ENCODE measurements around the gene USP22. TPM values are rescaled to one million over a fixed set of nuclear protein-coding genes. Genes with fewer than 3 reads are reported as not detected.

Gene USP22
- total and polyA plus RNA-seq, 2 experiments from 2014 or later = 68.9 to 296 TPM

GRCh38 chr17:21016826-21017225 is 26.0 kb downstream of the USP22 start:
- Mint-ChIP-seq H3K4me3 (no peak overlapping the region), H3K4me1 (no peaks in the 10 kb centered on the region), H3K9me3 (no peaks in the 10 kb centered on the region; the same call in 2 of the 3 replicates), H3K27me3 (ENCODE audit: insufficient read depth, low read depth, poor library complexity) (peaks cover 7% of the 10 kb centered on the region), H3K27ac (no peak overlapping the region), H3K36me3 (ENCODE audit: low read depth) (peaks cover 100% of the 10 kb centered on the region)
- Histone ChIP-seq H3F3A (replicated peaks; ENCODE audit: low read depth) (peaks cover 79% of the 10 kb centered on the region), H3K27me3 (ENCODE audit: insufficient read depth) (no peaks in the 10 kb centered on the region), H3K27ac (ENCODE audit: low read depth) (no peak overlapping the region), H3K4me2 (no peak overlapping the region), H3K9me2 (ENCODE audit: insufficient read depth) (no peaks in the 10 kb centered on the region), H3K4me3 (no peak overlapping the region), H4K20me1 (replicated peaks; ENCODE audit: insufficient read depth) (peaks cover 86% of the 10 kb centered on the region), H3K4me1 (ENCODE audit: insufficient read depth) (no peaks in the 10 kb centered on the region), H3K36me3 (ENCODE audit: insufficient read depth) (peaks cover 99% of the 10 kb centered on the region), H3K79me2 (replicated peaks; ENCODE audit: insufficient read depth) (peaks cover 98% of the 10 kb centered on the region), H2AFZ (no peak overlapping the region)
- TF ChIP-seq CREB1 (CRISPR knock-in tag; IDR thresholded peaks at IDR 0.05; ENCODE audit: low read depth) = no peak
- TF ChIP-seq, protein P1, sequence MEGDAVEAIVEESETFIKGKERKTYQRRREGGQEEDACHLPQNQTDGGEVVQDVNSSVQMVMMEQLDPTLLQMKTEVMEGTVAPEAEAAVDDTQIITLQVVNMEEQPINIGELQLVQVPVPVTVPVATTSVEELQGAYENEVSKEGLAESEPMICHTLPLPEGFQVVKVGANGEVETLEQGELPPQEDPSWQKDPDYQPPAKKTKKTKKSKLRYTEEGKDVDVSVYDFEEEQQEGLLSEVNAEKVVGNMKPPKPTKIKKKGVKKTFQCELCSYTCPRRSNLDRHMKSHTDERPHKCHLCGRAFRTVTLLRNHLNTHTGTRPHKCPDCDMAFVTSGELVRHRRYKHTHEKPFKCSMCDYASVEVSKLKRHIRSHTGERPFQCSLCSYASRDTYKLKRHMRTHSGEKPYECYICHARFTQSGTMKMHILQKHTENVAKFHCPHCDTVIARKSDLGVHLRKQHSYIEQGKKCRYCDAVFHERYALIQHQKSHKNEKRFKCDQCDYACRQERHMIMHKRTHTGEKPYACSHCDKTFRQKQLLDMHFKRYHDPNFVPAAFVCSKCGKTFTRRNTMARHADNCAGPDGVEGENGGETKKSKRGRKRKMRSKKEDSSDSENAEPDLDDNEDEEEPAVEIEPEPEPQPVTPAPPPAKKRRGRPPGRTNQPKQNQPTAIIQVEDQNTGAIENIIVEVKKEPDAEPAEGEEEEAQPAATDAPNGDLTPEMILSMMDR (conservative IDR thresholded peaks at IDR 0.05; ENCODE audit: low read depth in 2 of 2) = no peak
- TF ChIP-seq ZNF114 (CRISPR knock-in tag; IDR thresholded peaks at IDR 0.05) = no peak
- no peak for TF ChIP-seq EZH2 (IDR thresholded peaks at IDR 0.05; ENCODE audit: low read depth, unreplicated experiment)
- TF ChIP-seq EZH2phosphoT487 (IDR thresholded peaks at IDR 0.05; ENCODE audit: unreplicated experiment) = no peak
- TF ChIP-seq, protein P2, sequence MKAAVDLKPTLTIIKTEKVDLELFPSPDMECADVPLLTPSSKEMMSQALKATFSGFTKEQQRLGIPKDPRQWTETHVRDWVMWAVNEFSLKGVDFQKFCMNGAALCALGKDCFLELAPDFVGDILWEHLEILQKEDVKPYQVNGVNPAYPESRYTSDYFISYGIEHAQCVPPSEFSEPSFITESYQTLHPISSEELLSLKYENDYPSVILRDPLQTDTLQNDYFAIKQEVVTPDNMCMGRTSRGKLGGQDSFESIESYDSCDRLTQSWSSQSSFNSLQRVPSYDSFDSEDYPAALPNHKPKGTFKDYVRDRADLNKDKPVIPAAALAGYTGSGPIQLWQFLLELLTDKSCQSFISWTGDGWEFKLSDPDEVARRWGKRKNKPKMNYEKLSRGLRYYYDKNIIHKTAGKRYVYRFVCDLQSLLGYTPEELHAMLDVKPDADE (IDR thresholded peaks at IDR 0.05) = no peak
- TF ChIP-seq STAT1 (IDR thresholded peaks at IDR 0.05; ENCODE audit: unreplicated experiment) = no peak
- no peak for TF ChIP-seq ZNF331 (CRISPR knock-in tag; IDR thresholded peaks at IDR 0.05; ENCODE audit: low read depth)
- no peak for TF ChIP-seq NANOG (IDR thresholded peaks at IDR 0.05; ENCODE audit: borderline replicate concordance)
- TF ChIP-seq POLR2AphosphoS5 (IDR thresholded peaks at IDR 0.05; ENCODE audit: low read depth) = no peak
- TF ChIP-seq, protein P3, sequence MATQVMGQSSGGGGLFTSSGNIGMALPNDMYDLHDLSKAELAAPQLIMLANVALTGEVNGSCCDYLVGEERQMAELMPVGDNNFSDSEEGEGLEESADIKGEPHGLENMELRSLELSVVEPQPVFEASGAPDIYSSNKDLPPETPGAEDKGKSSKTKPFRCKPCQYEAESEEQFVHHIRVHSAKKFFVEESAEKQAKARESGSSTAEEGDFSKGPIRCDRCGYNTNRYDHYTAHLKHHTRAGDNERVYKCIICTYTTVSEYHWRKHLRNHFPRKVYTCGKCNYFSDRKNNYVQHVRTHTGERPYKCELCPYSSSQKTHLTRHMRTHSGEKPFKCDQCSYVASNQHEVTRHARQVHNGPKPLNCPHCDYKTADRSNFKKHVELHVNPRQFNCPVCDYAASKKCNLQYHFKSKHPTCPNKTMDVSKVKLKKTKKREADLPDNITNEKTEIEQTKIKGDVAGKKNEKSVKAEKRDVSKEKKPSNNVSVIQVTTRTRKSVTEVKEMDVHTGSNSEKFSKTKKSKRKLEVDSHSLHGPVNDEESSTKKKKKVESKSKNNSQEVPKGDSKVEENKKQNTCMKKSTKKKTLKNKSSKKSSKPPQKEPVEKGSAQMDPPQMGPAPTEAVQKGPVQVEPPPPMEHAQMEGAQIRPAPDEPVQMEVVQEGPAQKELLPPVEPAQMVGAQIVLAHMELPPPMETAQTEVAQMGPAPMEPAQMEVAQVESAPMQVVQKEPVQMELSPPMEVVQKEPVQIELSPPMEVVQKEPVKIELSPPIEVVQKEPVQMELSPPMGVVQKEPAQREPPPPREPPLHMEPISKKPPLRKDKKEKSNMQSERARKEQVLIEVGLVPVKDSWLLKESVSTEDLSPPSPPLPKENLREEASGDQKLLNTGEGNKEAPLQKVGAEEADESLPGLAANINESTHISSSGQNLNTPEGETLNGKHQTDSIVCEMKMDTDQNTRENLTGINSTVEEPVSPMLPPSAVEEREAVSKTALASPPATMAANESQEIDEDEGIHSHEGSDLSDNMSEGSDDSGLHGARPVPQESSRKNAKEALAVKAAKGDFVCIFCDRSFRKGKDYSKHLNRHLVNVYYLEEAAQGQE (IDR thresholded peaks at IDR 0.05; ENCODE audit: unreplicated experiment) = no peak
- no peak for TF ChIP-seq JUNB (IDR thresholded peaks at IDR 0.05; ENCODE audit: unreplicated experiment)
- TF ChIP-seq, protein P4, sequence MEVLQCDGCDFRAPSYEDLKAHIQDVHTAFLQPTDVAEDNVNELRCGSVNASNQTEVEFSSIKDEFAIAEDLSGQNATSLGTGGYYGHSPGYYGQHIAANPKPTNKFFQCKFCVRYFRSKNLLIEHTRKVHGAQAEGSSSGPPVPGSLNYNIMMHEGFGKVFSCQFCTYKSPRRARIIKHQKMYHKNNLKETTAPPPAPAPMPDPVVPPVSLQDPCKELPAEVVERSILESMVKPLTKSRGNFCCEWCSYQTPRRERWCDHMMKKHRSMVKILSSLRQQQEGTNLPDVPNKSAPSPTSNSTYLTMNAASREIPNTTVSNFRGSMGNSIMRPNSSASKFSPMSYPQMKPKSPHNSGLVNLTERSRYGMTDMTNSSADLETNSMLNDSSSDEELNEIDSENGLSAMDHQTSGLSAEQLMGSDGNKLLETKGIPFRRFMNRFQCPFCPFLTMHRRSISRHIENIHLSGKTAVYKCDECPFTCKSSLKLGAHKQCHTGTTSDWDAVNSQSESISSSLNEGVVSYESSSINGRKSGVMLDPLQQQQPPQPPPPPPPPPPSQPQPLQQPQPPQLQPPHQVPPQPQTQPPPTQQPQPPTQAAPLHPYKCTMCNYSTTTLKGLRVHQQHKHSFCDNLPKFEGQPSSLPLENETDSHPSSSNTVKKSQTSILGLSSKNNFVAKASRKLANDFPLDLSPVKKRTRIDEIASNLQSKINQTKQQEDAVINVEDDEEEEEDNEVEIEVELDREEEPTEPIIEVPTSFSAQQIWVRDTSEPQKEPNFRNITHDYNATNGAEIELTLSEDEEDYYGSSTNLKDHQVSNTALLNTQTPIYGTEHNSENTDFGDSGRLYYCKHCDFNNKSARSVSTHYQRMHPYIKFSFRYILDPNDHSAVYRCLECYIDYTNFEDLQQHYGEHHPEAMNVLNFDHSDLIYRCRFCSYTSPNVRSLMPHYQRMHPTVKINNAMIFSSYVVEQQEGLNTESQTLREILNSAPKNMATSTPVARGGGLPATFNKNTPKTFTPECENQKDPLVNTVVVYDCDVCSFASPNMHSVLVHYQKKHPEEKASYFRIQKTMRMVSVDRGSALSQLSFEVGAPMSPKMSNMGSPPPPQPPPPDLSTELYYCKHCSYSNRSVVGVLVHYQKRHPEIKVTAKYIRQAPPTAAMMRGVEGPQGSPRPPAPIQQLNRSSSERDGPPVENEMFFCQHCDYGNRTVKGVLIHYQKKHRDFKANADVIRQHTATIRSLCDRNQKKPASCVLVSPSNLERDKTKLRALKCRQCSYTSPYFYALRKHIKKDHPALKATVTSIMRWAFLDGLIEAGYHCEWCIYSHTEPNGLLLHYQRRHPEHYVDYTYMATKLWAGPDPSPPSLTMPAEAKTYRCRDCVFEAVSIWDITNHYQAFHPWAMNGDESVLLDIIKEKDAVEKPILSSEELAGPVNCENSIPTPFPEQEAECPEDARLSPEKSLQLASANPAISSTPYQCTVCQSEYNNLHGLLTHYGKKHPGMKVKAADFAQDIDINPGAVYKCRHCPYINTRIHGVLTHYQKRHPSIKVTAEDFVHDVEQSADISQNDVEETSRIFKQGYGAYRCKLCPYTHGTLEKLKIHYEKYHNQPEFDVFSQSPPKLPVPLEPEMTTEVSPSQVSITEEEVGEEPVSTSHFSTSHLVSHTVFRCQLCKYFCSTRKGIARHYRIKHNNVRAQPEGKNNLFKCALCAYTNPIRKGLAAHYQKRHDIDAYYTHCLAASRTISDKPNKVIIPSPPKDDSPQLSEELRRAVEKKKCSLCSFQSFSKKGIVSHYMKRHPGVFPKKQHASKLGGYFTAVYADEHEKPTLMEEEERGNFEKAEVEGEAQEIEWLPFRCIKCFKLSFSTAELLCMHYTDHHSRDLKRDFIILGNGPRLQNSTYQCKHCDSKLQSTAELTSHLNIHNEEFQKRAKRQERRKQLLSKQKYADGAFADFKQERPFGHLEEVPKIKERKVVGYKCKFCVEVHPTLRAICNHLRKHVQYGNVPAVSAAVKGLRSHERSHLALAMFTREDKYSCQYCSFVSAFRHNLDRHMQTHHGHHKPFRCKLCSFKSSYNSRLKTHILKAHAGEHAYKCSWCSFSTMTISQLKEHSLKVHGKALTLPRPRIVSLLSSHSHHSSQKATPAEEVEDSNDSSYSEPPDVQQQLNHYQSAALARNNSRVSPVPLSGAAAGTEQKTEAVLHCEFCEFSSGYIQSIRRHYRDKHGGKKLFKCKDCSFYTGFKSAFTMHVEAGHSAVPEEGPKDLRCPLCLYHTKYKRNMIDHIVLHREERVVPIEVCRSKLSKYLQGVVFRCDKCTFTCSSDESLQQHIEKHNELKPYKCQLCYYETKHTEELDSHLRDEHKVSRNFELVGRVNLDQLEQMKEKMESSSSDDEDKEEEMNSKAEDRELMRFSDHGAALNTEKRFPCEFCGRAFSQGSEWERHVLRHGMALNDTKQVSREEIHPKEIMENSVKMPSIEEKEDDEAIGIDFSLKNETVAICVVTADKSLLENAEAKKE (CRISPR knock-in tag; IDR thresholded peaks at IDR 0.05) = no peak
- DNase-seq (ENCODE audit: low spot score) (no peak), ATAC-seq (no peak)

Measured in GM23338 (cell line).